Measurements from ENCODE around the gene TANGO2.

- no peak for TF ChIP-seq CTCF (IDR thresholded peaks at IDR 0.05 in 2 of 3, conservative IDR thresholded peaks at IDR 0.05 in 1 of 3; ENCODE audit: borderline replicate concordance in 1 of 3, insufficient read depth in 1 of 3, low read depth in 2 of 3, low read length in 2 of 3)
- TF ChIP-seq CEBPB (IDR thresholded peaks at IDR 0.05; ENCODE audit: low read depth) = no peak
- TF ChIP-seq POLR2A (IDR thresholded peaks at IDR 0.05; ENCODE audit: borderline replicate concordance, extremely low read depth, insufficient read depth, insufficient read length) = no peak
- no peak for TF ChIP-seq ELF1 (IDR thresholded peaks at IDR 0.05; ENCODE audit: borderline replicate concordance, low read depth)
- TF ChIP-seq, protein P1, sequence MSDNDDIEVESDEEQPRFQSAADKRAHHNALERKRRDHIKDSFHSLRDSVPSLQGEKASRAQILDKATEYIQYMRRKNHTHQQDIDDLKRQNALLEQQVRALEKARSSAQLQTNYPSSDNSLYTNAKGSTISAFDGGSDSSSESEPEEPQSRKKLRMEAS (IDR thresholded peaks at IDR 0.05) = no peak
- TF ChIP-seq RAD21 (IDR thresholded peaks at IDR 0.05; ENCODE audit: low read depth) = no peak
- no peak for TF ChIP-seq POLR2AphosphoS5 (IDR thresholded peaks at IDR 0.05; ENCODE audit: low read depth, low read length)
- no peak for TF ChIP-seq SRF (IDR thresholded peaks at IDR 0.05; ENCODE audit: low read depth)
Observed at GRCh38 chr22:19980766-19981165, 40.1 kb upstream of the TANGO2 start.

Data from HCT116 (cell line).